Cardiac muscle cell (in vitro differentiated cells and primary cell): ENCODE results near the gene INPP5A. TPM values are rescaled to one million over a fixed set of nuclear protein-coding genes. Genes with fewer than 3 reads are reported as not detected.

Source experiments
- DNase-seq, 2 donors: peaks; one replicate each; pipeline versions ENCODE4 v3.0.0 to v3.0.0-alpha.2; 2010 to 2017; ENCODE audit warnings: low read depth in 1 of 2, low spot score in 1 of 2
- H3K27ac ChIP-seq: fragments of 200-600 bp; sonication (generic); 2 replicates; pipeline ENCODE4 v1.5.1; 2016
- H3K27me3 ChIP-seq: fragments of 200-600 bp; sonication (generic); 2 replicates; pipeline ENCODE4 v1.6.0; 2016; ENCODE audit warnings: control low read depth
- H3K36me3 ChIP-seq: fragments of 200-600 bp; sonication (generic); 2 replicates; pipeline ENCODE4 v1.5.1; 2016; ENCODE audit warnings: control low read depth
- H3K4me1 ChIP-seq: fragments of 200-600 bp; sonication (generic); 2 replicates; pipeline ENCODE4 v1.8.1; 2017; ENCODE audit warnings: low read depth, mild to moderate bottlenecking, mixed run types
- H3K4me3 ChIP-seq: fragments of 200-600 bp; sonication (generic); 2 replicates; pipeline ENCODE4 v1.5.1; 2016; ENCODE audit warnings: mild to moderate bottlenecking
- H3K9me3 ChIP-seq: fragments of 200-600 bp; sonication (generic); 2 replicates; pipeline ENCODE4 v1.5.1; 2017; ENCODE audit warnings: low read depth, mild to moderate bottlenecking, control low read depth
- CTCF ChIP-seq: IDR thresholded peaks from 2 replicates; pipeline ENCODE4 v1.5.1; 2012; ENCODE audit warnings: low read depth, mild to moderate bottlenecking, low read length
- polyA plus RNA-seq: library from polyadenylated mRNA; unstranded; fragments of >200 nt; fragmentation: Nextera tagmentation; extraction: Ambion mirVana; gene quantifications from 2 replicates; pipeline ENCODE4 v1.2.1, GENCODE V29; 2016
- total RNA-seq: library from RNA; depleted of rRNA; stranded (reverse); fragments of >200 nt; gene quantifications from 2 replicates; pipeline ENCODE4 v1.2.3, GENCODE V29; 2016

The INPP5A gene
- total and polyA plus RNA-seq, 2 experiments from 2014 or later, result 87.0 to 90.4 TPM

GRCh38 chr10:132539894-132540293 lies 2.3 kb downstream of the INPP5A start:
- H3K27me3 ChIP-seq, result no peaks in the 10 kb centered on the region
- no peaks in the 10 kb centered on the region for H3K36me3 ChIP-seq
- peak in 1 of 2 donors; percentile 58 for DNase-seq
- no peak for TF ChIP-seq CTCF
- peak overlapping the region; percentile 8 for H3K4me3 ChIP-seq
- no peak overlapping the region for H3K27ac ChIP-seq
- H3K9me3 ChIP-seq, result no peaks in the 10 kb centered on the region
- H3K4me1 ChIP-seq, result peaks cover 45% of the 10 kb centered on the region

- H3K4me1 ChIP-seq, result peaks cover 45% of the 10 kb centered on the region
- TF ChIP-seq CTCF, result peak; percentile 44
- peak overlapping the region; percentile 1 for H3K4me3 ChIP-seq
- H3K9me3 ChIP-seq, result no peaks in the 10 kb centered on the region
- H3K27ac ChIP-seq, result no peak overlapping the region
- peak in 1 of 2 donors; percentile 44 for DNase-seq
- no peaks in the 10 kb centered on the region for H3K27me3 ChIP-seq
- no peaks in the 10 kb centered on the region for H3K36me3 ChIP-seq
These were observed 2.9 kb downstream of the INPP5A start for GRCh38 chr10:132540456-132540855.

- H3K36me3 ChIP-seq, result no peaks in the 10 kb centered on the region
- no peaks in the 10 kb centered on the region for H3K9me3 ChIP-seq
- H3K4me1 ChIP-seq, result peaks cover 38% of the 10 kb centered on the region
- no peak overlapping the region for H3K4me3 ChIP-seq
- no peaks in the 10 kb centered on the region for H3K27me3 ChIP-seq
- no peak for DNase-seq
- TF ChIP-seq CTCF, result no peak
- no peak overlapping the region for H3K27ac ChIP-seq
These were observed 3.5 kb downstream of the INPP5A start for GRCh38 chr10:132541129-132541528.

- Histone ChIP-seq H3K27ac (no peak overlapping the region), H3K36me3 (no peaks in the 10 kb centered on the region)
These were observed 4.0 kb downstream of the INPP5A start for GRCh38 chr10:132541601-132542011.

GRCh38 chr10:132542086-132542775 lies 4.6 kb downstream of the INPP5A start:
- peaks cover 35% of the 10 kb centered on the region for H3K4me1 ChIP-seq

More at GRCh38 chr10:132541601-132542011, 4.0 kb downstream of the INPP5A start:
- Histone ChIP-seq H3K27me3 (no peaks in the 10 kb centered on the region), H3K9me3 (no peaks in the 10 kb centered on the region), H3K4me3 (no peak overlapping the region), H3K4me1 (peaks cover 35% of the 10 kb centered on the region)
- TF ChIP-seq CTCF, result no peak
- no peak for DNase-seq

More at GRCh38 chr10:132542086-132542775, 4.6 kb downstream of the INPP5A start:
- no peak for DNase-seq
- Histone ChIP-seq H3K4me3 (no peak overlapping the region), H3K27me3 (no peaks in the 10 kb centered on the region), H3K9me3 (no peaks in the 10 kb centered on the region), H3K27ac (no peak overlapping the region), H3K36me3 (no peaks in the 10 kb centered on the region)
- no peak for TF ChIP-seq CTCF
